HuH-7 (cell line): Measurements from ENCODE around the gene TFAP2E.
"Not testable (repeated sequence)": the region's sequence is repeated elsewhere in the genome, so short reads cannot be mapped to it uniquely, and the experiment has no call there.

ENCODE experiments used
- DNase-seq: peaks from one replicate; pipeline ENCODE4 v3.0.0; 2011; ENCODE audit warnings: low spot score

Gene TFAP2E

GRCh38 chr1:35574125-35574654 is 1.1 kb downstream of the TFAP2E start:
- DNase-seq = no peak

GRCh38 chr1:35574655-35575415 is 1.7 kb downstream of the TFAP2E start:
- no peak for DNase-seq

GRCh38 chr1:35575416-35575958 is 2.4 kb downstream of the TFAP2E start:
- DNase-seq = no peak

GRCh38 chr1:35576061-35576765 is 3.1 kb downstream of the TFAP2E start:
- no peak for DNase-seq

- DNase-seq = not testable (repeated sequence)
Measured at GRCh38 chr1:35576766-35577070, 3.6 kb downstream of the TFAP2E start.

GRCh38 chr1:35577071-35577998 is 4.2 kb downstream of the TFAP2E start:
- no peak for DNase-seq

- no peak for DNase-seq
Measured at GRCh38 chr1:35580949-35581388, 7.9 kb downstream of the TFAP2E start.

- DNase-seq = not testable (repeated sequence)
Measured at GRCh38 chr1:35581621-35582020, 8.5 kb downstream of the TFAP2E start.

GRCh38 chr1:35585281-35585680 is 12.2 kb downstream of the TFAP2E start:
- DNase-seq = no peak

- DNase-seq = not testable (repeated sequence)
Measured at GRCh38 chr1:35585805-35586204, 12.7 kb downstream of the TFAP2E start.

GRCh38 chr1:35586808-35587207 is 13.7 kb downstream of the TFAP2E start:
- no peak for DNase-seq

GRCh38 chr1:35587736-35588135 is 14.6 kb downstream of the TFAP2E start:
- DNase-seq = no peak

- DNase-seq = no peak
Measured at GRCh38 chr1:35588197-35588910, 15.2 kb downstream of the TFAP2E start.

- no peak for DNase-seq
Measured at GRCh38 chr1:35589516-35590427, 16.7 kb downstream of the TFAP2E start.

- DNase-seq = no peak
Measured at GRCh38 chr1:35590476-35591040, 17.4 kb downstream of the TFAP2E start.

- no peak for DNase-seq
Measured at GRCh38 chr1:35591211-35591610, 18.1 kb downstream of the TFAP2E start.

- DNase-seq = no peak
Measured at GRCh38 chr1:35592991-35593769, 20.1 kb downstream of the TFAP2E start.

- DNase-seq = no peak
Measured at GRCh38 chr1:35594005-35594760, 21.1 kb downstream of the TFAP2E start.
